AG04449 (cell line): ENCODE measurements around the gene SHANK3.

Experiments
- CTCF ChIA-PET: fragments of 350-600 bp; formaldehyde crosslinking; extraction: SDS; loops from one replicate; lab custom pipeline; 2021; ENCODE audit warnings: antibody characterized with exemption; lab: Yijun Ruan, JAX
- POLR2A ChIA-PET: fragments of 400-600, 350-600 bp; formaldehyde crosslinking; extraction: SDS; loops from one replicate; lab custom pipeline; 2020; ENCODE audit warnings: antibody characterized with exemption, inconsistent platforms; lab: Yijun Ruan, JAX
- DNase-seq: peaks from one replicate; pipeline ENCODE4 v3.0.0-alpha.2; 2010; ENCODE audit warnings: low read depth, low spot score
- H3K4me3 ChIP-seq: 2 replicates; pipeline ENCODE4 v1.5.1; 2011; ENCODE audit warnings: low read depth, mild to moderate bottlenecking, control low read depth, low read length
- CTCF ChIP-seq: IDR thresholded peaks from one replicate; pipeline ENCODE4 v1.5.1; 2011; ENCODE audit warnings: mild to moderate bottlenecking, moderate library complexity, low read length, control low read depth, inconsistent platforms; ENCODE audit not compliant: insufficient read depth; ENCODE audit errors: missing control alignments

The SHANK3 gene

GRCh38 chr22:50712341-50713007 lies 39.9 kb downstream of the SHANK3 start:
- DNase-seq = no peak
- no peak overlapping the region for H3K4me3 ChIP-seq
- TF ChIP-seq CTCF = no peak
- POLR2A ChIA-PET = no interaction called here
- CTCF ChIA-PET = interaction anchor here (0.6 to 1.5 kb wide), 4 partner anchors 16 to 136 kb away, joined by 3 to 4 read pairs (median 3); no protein-coding TSS in a partner anchor

- no peak for DNase-seq
- POLR2A ChIA-PET = no interaction called here
- H3K4me3 ChIP-seq = no peak overlapping the region
- TF ChIP-seq CTCF = no peak
- CTCF ChIA-PET = interaction anchor here (0.8 to 1.5 kb wide), 3 partner anchors 17 to 136 kb away, joined by 3 to 4 read pairs (median 3); no protein-coding TSS in a partner anchor
These were observed 40.4 kb downstream of the SHANK3 start for GRCh38 chr22:50713008-50713385.

- TF ChIP-seq CTCF = no peak
- H3K4me3 ChIP-seq = no peak overlapping the region
- CTCF ChIA-PET = interaction anchor here (1.2 to 1.4 kb wide), 2 partner anchors 17 to 18 kb away, joined by 3 to 5 read pairs; no protein-coding TSS in a partner anchor
- POLR2A ChIA-PET = no interaction called here
- no peak for DNase-seq
These were observed 41.0 kb downstream of the SHANK3 start for GRCh38 chr22:50713571-50714056.

GRCh38 chr22:50714150-50714549 lies 41.5 kb downstream of the SHANK3 start:
- CTCF ChIA-PET = interaction anchor here (1.2 to 1.4 kb wide), 2 partner anchors 17 to 18 kb away, joined by 3 to 5 read pairs; no protein-coding TSS in a partner anchor
- no peak for TF ChIP-seq CTCF
- H3K4me3 ChIP-seq = no peak overlapping the region
- no peak for DNase-seq
- POLR2A ChIA-PET = no interaction called here

GRCh38 chr22:50714631-50715179 lies 42.1 kb downstream of the SHANK3 start:
- DNase-seq = no peak
- no peak overlapping the region for H3K4me3 ChIP-seq
- ChIA-PET CTCF (interaction anchor here (1.2 to 1.4 kb wide), 2 partner anchors 17 to 18 kb away, joined by 3 to 5 read pairs; no protein-coding TSS in a partner anchor), POLR2A (no interaction called here)
- TF ChIP-seq CTCF = no peak

GRCh38 chr22:50715250-50715649 lies 42.6 kb downstream of the SHANK3 start:
- TF ChIP-seq CTCF = no peak
- ChIA-PET POLR2A (no interaction called here), CTCF (interaction anchor here (1.4 kb wide), 1 partner anchor 16 kb away, joined by 5 read pairs; no protein-coding TSS in a partner anchor)
- DNase-seq = no peak
- H3K4me3 ChIP-seq = no peak overlapping the region
